ENCODE data around the gene RABGAP1L. TPM values are rescaled to one million over a fixed set of nuclear protein-coding genes. Genes with fewer than 3 reads are reported as not detected.

Gene RABGAP1L
- total and polyA plus RNA-seq, 10 of the 15 experiments (the other 5 are each of a cell fraction or from before 2014, with no cell fraction given), result 5.8 to 194 (median 113) TPM

GRCh38 chr1:174167265-174167803 is 8.0 kb downstream of the RABGAP1L start (continued):
- TF ChIP-seq, protein P1, sequence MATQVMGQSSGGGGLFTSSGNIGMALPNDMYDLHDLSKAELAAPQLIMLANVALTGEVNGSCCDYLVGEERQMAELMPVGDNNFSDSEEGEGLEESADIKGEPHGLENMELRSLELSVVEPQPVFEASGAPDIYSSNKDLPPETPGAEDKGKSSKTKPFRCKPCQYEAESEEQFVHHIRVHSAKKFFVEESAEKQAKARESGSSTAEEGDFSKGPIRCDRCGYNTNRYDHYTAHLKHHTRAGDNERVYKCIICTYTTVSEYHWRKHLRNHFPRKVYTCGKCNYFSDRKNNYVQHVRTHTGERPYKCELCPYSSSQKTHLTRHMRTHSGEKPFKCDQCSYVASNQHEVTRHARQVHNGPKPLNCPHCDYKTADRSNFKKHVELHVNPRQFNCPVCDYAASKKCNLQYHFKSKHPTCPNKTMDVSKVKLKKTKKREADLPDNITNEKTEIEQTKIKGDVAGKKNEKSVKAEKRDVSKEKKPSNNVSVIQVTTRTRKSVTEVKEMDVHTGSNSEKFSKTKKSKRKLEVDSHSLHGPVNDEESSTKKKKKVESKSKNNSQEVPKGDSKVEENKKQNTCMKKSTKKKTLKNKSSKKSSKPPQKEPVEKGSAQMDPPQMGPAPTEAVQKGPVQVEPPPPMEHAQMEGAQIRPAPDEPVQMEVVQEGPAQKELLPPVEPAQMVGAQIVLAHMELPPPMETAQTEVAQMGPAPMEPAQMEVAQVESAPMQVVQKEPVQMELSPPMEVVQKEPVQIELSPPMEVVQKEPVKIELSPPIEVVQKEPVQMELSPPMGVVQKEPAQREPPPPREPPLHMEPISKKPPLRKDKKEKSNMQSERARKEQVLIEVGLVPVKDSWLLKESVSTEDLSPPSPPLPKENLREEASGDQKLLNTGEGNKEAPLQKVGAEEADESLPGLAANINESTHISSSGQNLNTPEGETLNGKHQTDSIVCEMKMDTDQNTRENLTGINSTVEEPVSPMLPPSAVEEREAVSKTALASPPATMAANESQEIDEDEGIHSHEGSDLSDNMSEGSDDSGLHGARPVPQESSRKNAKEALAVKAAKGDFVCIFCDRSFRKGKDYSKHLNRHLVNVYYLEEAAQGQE (IDR thresholded peaks at IDR 0.05; ENCODE audit: low read depth, low read length), result no peak
- TF ChIP-seq RBBP5 (conservative IDR thresholded peaks at IDR 0.05), result no peak
- TF ChIP-seq FOS (IDR thresholded peaks at IDR 0.05; ENCODE audit: borderline replicate concordance, extremely low read depth, insufficient read length), result no peak
- no peak for TF ChIP-seq ZNF622 (IDR thresholded peaks at IDR 0.05)
- no peak for TF ChIP-seq TCF12 (IDR thresholded peaks at IDR 0.05; ENCODE audit: low read depth, low read length)
- TF ChIP-seq ZNF24 (IDR thresholded peaks at IDR 0.05), result no peak
- TF ChIP-seq, protein P2, sequence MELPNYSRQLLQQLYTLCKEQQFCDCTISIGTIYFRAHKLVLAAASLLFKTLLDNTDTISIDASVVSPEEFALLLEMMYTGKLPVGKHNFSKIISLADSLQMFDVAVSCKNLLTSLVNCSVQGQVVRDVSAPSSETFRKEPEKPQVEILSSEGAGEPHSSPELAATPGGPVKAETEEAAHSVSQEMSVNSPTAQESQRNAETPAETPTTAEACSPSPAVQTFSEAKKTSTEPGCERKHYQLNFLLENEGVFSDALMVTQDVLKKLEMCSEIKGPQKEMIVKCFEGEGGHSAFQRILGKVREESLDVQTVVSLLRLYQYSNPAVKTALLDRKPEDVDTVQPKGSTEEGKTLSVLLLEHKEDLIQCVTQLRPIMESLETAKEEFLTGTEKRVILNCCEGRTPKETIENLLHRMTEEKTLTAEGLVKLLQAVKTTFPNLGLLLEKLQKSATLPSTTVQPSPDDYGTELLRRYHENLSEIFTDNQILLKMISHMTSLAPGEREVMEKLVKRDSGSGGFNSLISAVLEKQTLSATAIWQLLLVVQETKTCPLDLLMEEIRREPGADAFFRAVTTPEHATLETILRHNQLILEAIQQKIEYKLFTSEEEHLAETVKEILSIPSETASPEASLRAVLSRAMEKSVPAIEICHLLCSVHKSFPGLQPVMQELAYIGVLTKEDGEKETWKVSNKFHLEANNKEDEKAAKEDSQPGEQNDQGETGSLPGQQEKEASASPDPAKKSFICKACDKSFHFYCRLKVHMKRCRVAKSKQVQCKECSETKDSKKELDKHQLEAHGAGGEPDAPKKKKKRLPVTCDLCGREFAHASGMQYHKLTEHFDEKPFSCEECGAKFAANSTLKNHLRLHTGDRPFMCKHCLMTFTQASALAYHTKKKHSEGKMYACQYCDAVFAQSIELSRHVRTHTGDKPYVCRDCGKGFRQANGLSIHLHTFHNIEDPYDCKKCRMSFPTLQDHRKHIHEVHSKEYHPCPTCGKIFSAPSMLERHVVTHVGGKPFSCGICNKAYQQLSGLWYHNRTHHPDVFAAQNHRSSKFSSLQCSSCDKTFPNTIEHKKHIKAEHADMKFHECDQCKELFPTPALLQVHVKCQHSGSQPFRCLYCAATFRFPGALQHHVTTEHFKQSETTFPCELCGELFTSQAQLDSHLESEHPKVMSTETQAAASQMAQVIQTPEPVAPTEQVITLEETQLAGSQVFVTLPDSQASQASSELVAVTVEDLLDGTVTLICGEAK (IDR thresholded peaks at IDR 0.05; ENCODE audit: borderline replicate concordance), result no peak
- TF ChIP-seq MXI1 (IDR thresholded peaks at IDR 0.05; ENCODE audit: low read depth, low read length), result no peak
- TF ChIP-seq MTA3 (IDR thresholded peaks at IDR 0.05; ENCODE audit: borderline replicate concordance, low read length), result peak; percentile 64; the same call in 1 of the 2 replicates
- TF ChIP-seq TCF3 (IDR thresholded peaks at IDR 0.05; ENCODE audit: borderline replicate concordance, insufficient read depth, low read depth, low read length), result no peak
- TF ChIP-seq ATF7 (IDR thresholded peaks at IDR 0.05; ENCODE audit: low read depth), result no peak
- 0 out of 4 replicates have a peak, but pooled peaks of 1 of the 2 experiments have one; percentile 45 for TF ChIP-seq EP300 (IDR thresholded peaks at IDR 0.05; ENCODE audit: borderline replicate concordance in 1 of 2, control insufficient read depth in 1 of 2, low read depth in 2 of 2, low read length in 2 of 2)
- no peak for TF ChIP-seq E2F8 (IDR thresholded peaks at IDR 0.05; ENCODE audit: low read depth, partially characterized antibody)
- TF ChIP-seq RB1 (IDR thresholded peaks at IDR 0.05; ENCODE audit: borderline replicate concordance), result no peak
- TF ChIP-seq ZBED1 (IDR thresholded peaks at IDR 0.05; ENCODE audit: borderline replicate concordance), result 0 out of 2 replicates have a peak, but pooled peaks have one; percentile 37
- no peak for TF ChIP-seq SP1 (IDR thresholded peaks at IDR 0.05; ENCODE audit: low read depth, low read length)
- no peak for TF ChIP-seq STAT1 (conservative IDR thresholded peaks at IDR 0.05)
- TF ChIP-seq, protein P3, sequence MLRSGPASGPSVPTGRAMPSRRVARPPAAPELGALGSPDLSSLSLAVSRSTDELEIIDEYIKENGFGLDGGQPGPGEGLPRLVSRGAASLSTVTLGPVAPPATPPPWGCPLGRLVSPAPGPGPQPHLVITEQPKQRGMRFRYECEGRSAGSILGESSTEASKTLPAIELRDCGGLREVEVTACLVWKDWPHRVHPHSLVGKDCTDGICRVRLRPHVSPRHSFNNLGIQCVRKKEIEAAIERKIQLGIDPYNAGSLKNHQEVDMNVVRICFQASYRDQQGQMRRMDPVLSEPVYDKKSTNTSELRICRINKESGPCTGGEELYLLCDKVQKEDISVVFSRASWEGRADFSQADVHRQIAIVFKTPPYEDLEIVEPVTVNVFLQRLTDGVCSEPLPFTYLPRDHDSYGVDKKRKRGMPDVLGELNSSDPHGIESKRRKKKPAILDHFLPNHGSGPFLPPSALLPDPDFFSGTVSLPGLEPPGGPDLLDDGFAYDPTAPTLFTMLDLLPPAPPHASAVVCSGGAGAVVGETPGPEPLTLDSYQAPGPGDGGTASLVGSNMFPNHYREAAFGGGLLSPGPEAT (IDR thresholded peaks at IDR 0.05; ENCODE audit: low read depth), result no peak
- no peak for TF ChIP-seq RAD51 (IDR thresholded peaks at IDR 0.05)

All from GM12878 (cell line).